ENCODE results near the gene CD300A.

DNA sequence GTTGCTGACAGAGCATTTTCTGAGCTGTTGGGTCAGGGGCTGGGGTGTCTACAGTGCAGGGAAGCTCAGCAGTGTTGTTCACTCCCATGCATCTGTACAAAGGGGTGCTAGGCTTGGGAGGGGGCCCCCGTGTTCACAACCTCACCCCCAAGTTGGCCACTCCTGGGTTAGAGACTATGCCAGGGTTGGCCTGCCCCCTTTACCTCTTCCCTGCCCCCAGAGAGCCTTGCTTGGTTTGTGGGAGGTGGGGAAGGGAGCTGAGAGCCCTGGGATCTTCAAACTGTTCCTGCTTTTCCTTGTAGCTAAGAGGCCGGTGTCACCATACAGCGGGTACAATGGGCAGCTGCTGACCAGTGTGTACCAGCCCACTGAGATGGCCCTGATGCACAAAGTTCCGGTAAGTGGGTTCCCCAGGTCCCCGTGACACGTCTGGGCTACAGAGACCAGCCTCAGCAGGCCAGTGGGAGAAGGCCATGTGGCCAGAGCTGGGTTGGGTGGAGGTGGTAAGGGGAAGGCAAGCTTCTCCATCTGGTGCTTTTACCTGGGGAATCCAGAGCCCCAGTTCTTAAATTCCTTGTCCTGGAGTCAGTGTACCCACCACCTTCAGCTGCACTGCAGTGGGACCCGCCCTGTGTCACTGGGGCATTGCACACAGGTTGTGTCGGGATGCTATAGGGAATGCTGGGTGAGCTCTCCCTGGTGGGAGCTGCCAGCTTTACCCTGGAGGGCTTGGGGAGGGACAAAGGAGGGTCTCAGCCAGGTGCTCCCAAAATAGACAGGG is 22.7 kb upstream of the CD300A start:
- TF ChIP-seq, protein P1, sequence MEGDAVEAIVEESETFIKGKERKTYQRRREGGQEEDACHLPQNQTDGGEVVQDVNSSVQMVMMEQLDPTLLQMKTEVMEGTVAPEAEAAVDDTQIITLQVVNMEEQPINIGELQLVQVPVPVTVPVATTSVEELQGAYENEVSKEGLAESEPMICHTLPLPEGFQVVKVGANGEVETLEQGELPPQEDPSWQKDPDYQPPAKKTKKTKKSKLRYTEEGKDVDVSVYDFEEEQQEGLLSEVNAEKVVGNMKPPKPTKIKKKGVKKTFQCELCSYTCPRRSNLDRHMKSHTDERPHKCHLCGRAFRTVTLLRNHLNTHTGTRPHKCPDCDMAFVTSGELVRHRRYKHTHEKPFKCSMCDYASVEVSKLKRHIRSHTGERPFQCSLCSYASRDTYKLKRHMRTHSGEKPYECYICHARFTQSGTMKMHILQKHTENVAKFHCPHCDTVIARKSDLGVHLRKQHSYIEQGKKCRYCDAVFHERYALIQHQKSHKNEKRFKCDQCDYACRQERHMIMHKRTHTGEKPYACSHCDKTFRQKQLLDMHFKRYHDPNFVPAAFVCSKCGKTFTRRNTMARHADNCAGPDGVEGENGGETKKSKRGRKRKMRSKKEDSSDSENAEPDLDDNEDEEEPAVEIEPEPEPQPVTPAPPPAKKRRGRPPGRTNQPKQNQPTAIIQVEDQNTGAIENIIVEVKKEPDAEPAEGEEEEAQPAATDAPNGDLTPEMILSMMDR (tag by site-specific recombination; IDR thresholded peaks at IDR 0.05): no peak
- TF ChIP-seq ZBTB7A (tag by site-specific recombination; IDR thresholded peaks at IDR 0.05; ENCODE audit: low read depth) (no peak), ZNF211 (tag by site-specific recombination; IDR thresholded peaks at IDR 0.05; ENCODE audit: low read depth) (no peak), ZNF785 (tag by site-specific recombination; IDR thresholded peaks at IDR 0.05) (no peak), ZNF768 (tag by site-specific recombination; IDR thresholded peaks at IDR 0.05) (no peak), ZNF292 (tag by site-specific recombination; IDR thresholded peaks at IDR 0.05; ENCODE audit: borderline replicate concordance, low read depth) (no peak), ZNF423 (tag by site-specific recombination; IDR thresholded peaks at IDR 0.05) (no peak), SP2 (tag by site-specific recombination; IDR thresholded peaks at IDR 0.05) (no peak), ZNF37A (tag by site-specific recombination; IDR thresholded peaks at IDR 0.05) (no peak)
- TF ChIP-seq, protein P2, sequence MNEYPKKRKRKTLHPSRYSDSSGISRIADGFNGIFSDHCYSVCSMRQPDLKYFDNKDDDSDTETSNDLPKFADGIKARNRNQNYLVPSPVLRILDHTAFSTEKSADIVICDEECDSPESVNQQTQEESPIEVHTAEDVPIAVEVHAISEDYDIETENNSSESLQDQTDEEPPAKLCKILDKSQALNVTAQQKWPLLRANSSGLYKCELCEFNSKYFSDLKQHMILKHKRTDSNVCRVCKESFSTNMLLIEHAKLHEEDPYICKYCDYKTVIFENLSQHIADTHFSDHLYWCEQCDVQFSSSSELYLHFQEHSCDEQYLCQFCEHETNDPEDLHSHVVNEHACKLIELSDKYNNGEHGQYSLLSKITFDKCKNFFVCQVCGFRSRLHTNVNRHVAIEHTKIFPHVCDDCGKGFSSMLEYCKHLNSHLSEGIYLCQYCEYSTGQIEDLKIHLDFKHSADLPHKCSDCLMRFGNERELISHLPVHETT (tag by site-specific recombination; IDR thresholded peaks at IDR 0.05): no peak
- TF ChIP-seq, protein P3, sequence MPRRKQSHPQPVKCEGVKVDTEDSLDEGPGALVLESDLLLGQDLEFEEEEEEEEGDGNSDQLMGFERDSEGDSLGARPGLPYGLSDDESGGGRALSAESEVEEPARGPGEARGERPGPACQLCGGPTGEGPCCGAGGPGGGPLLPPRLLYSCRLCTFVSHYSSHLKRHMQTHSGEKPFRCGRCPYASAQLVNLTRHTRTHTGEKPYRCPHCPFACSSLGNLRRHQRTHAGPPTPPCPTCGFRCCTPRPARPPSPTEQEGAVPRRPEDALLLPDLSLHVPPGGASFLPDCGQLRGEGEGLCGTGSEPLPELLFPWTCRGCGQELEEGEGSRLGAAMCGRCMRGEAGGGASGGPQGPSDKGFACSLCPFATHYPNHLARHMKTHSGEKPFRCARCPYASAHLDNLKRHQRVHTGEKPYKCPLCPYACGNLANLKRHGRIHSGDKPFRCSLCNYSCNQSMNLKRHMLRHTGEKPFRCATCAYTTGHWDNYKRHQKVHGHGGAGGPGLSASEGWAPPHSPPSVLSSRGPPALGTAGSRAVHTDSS (tag by site-specific recombination; IDR thresholded peaks at IDR 0.05): no peak
- TF ChIP-seq, protein P4, sequence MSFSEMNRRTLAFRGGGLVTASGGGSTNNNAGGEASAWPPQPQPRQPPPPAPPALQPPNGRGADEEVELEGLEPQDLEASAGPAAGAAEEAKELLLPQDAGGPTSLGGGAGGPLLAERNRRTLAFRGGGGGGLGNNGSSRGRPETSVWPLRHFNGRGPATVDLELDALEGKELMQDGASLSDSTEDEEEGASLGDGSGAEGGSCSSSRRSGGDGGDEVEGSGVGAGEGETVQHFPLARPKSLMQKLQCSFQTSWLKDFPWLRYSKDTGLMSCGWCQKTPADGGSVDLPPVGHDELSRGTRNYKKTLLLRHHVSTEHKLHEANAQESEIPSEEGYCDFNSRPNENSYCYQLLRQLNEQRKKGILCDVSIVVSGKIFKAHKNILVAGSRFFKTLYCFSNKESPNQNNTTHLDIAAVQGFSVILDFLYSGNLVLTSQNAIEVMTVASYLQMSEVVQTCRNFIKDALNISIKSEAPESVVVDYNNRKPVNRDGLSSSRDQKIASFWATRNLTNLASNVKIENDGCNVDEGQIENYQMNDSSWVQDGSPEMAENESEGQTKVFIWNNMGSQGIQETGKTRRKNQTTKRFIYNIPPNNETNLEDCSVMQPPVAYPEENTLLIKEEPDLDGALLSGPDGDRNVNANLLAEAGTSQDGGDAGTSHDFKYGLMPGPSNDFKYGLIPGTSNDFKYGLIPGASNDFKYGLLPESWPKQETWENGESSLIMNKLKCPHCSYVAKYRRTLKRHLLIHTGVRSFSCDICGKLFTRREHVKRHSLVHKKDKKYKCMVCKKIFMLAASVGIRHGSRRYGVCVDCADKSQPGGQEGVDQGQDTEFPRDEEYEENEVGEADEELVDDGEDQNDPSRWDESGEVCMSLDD (tag by site-specific recombination; IDR thresholded peaks at IDR 0.05): no peak
